NCI-H460 (cell line): ENCODE results near the gene LMO4. TPM values are rescaled to one million over a fixed set of nuclear protein-coding genes. Genes with fewer than 3 reads are reported as not detected.
A peak's percentile ranks its signal among the peaks of the same experiment; 100 is the strongest.

Source experiments
- DNase-seq: peaks from one replicate; pipeline ENCODE4 v3.0.0-alpha.2; 2016; ENCODE audit warnings: low read depth; ENCODE audit errors: extremely low read depth
- polyA plus RNA-seq: library from polyadenylated mRNA; depleted of rRNA; stranded (reverse); fragments of >200 nt; gene quantifications from 2 replicates; pipeline ENCODE4 v1.2.3, GENCODE V29; 2014; cell fraction: nucleus; rRNA removed
- total RNA-seq: library from RNA; depleted of rRNA; stranded (reverse); fragments of >200 nt; shearing (Covaris generic); gene quantifications from 2 replicates; pipeline ENCODE4 v1.2.3, GENCODE V29; 2014; rRNA removed

LMO4 gene, protein sequence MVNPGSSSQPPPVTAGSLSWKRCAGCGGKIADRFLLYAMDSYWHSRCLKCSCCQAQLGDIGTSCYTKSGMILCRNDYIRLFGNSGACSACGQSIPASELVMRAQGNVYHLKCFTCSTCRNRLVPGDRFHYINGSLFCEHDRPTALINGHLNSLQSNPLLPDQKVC
- total RNA-seq: 38.6 and 39.9 TPM in 2 replicates
- 23.2 and 30.8 TPM in 2 replicates for polyA plus RNA-seq

DNA sequence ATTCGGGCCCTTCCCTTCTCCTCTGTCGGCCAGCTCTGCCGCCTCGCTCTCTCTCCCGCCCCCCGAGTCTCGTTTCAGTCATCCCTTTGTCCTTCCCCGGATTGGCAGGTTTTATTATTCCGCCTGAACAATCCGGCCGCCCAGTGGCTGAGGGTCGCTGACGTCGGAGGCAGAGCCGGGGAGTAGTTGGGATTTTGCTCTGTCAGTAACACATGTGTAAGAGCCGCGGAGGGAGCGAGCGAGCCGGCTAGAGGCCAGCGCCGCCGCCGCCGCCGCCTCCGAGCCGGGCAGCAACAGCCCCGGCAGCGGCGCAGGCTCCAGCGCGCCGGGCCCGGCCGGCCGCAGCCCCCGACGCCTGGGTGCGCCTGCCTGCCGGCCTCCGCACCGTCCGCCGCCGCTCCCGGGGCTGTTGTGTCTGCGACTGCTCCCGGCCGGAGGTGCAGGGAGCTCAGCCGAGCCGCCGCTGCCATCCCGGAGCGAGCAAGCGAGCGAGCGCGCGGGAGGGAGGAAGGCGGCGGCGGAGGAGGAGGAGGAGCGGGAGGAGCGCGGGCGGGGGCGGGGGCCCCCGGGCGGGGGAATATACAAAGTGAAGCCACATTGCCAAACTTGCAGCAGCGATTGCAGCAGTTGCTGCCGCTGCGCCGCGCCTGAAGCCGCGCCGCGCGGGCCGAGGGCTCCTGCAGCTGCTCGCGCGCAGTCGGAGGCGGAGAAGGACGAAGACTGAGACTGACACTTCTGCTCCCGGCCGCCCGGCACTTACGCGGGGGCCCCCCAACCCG is at the start of gene LMO4:
LMO4 (plus strand) TSS at position 609 of the 779 bp plus-strand sequence. CDS start 3,136 bp downstream, outside the sequence.
- DNase-seq: peak; percentile 93

DNA sequence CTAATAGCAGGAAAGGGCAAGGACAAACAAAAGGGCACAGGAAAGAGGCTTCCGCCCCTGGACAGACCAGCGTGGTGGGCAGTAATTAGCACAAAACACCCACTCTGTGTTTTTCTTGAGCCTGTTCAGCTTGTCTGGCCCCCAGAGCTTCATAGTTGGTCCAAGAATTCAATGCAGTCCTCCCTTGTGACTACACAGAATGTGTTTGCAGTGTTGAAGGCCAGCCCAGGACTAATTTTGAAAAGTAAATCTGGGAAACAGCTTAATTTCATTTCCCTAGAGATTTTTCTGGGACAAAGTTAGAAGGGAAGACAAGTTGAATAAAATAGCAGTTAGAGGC is 49.2 kb upstream of the LMO4 start:
- no peak for DNase-seq

DNA sequence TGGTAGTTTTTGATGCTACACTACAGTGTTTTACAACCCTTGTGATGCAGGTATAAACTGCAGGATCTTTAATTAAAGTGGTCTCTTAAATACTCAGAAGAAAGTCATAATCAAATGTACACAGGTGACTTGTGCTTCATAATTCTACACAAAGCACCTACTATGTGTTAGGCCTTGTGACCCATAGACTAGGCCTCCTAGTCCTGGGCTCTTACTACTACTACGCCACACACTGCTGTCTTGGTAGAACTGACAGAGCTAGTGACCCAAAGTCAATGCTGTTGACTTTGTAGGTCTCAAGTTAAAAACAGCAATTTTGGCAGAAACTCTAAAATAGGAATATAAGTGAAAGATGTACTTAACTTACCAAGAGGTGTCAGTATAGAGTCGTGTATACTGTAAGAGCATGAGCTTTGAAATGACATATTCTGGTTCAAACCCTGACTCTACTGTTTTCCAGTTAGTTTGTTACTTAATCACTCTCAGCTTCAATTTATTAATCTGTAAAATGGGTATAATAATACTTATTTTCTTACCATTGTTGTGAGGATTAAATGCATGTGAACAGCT is 48.6 kb upstream of the LMO4 start:
- DNase-seq: no peak

DNA sequence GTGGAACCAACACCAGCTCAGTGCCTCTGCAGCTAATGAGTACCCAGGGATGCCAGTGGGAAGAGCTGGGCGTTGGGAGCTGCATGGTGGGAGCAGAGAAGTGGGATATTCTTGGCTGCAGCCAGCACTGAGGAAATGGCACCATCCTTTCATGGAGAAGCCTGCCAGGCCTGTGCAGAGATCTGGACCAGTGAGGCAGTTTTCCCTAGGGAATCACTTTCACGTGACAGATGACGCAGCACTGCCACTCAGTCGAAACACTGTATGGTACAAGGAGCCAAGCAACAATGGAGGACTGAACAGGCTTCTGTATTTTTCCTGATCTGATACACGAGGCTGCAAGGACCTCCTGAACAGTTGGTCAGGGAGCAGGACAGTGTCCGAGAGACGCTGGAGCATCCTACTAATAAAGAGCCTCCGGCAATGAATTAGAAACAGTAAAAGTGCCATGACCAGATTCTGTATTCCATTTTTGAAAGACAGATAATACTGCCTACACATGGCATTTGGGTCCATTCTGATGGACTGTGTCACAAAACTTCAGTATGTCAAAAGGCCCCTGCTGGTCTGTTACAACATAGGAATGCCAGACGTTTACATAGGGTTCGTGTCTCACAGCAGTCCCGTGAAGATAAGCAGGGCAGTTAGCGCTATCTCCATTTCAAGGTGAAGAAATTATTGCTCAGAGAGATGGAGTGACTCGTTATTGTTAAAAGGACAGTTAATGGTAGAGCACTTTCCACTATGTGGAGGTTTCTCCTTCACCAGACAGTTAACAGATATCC is 44.0 kb upstream of the LMO4 start:
- DNase-seq: no peak

DNA sequence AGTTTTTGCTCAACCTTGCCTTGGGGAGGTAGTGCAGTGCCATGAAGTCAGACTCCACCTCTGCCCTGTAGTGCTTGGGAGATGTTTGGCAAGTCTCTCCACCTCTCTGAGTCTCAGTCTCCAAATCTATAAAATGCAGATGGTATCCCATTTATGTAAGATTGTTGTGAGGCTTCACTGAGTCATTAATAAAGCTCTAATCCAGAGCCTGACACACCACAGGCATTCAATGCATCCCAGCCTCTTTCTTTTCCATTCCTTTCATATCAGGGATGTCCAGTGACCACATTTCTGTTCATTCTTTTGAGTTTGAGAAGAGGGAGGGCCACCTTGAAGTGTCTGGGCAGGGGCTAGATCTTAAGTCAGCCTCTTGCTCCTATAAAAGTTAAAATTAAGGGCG is 37.6 kb upstream of the LMO4 start:
- DNase-seq: no peak

DNA sequence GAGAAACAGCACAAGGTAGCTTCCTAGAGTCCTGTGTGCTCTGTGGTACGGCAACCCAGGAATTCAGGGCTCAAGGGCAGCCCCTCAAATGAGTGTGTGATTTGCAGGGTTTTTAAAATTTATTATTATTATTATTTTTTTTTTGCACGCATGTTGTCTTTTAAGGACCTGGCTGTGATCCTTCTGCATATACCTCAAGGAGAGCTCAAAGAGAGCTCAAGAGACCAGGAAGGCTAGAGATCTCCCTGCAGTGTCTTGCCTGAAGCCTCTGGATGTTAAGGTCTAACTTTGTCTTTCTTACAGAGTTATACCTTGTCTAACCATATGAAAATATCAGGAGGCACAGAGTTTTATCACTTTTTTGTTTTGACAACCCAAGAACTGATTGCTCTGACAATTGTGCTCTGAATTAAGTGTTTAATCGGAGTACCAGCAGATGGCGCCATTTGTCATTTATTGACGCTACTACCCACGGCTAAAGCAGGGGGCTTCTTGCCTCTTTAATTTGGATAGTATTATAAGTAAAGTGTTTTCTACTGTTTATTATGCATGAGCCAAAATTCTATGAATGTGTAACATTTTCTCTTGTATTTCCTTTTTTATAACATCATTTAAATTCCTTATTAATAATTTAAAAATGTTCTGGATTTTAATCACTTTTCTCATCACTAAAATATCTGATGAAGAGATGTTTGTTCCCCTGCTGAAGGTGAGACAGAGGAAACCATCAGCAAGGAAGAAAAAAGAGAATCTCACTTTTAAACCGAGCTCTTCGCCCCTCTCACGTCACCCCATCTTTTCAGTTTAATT is 35.8 kb upstream of the LMO4 start:
- DNase-seq: peak; percentile 44

DNA sequence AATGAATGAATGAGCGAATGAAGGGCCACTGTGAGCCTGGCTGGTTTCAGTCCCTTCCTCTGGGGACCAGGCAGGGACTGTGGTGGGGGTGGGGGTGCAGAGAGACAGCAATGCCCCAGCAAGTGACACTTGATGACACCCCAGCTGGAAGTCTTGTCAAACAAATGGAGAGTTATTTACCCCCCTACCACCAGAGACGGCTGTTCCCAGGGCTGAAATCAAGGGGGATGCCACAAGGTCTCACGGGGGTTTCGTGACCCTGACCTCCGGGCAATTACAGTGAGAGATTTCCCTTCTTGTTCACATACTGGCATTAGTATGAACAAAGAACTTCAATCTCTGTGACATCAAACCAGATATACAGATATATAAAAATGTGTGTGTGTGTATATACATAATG is 34.0 kb upstream of the LMO4 start:
- no peak for DNase-seq

DNA sequence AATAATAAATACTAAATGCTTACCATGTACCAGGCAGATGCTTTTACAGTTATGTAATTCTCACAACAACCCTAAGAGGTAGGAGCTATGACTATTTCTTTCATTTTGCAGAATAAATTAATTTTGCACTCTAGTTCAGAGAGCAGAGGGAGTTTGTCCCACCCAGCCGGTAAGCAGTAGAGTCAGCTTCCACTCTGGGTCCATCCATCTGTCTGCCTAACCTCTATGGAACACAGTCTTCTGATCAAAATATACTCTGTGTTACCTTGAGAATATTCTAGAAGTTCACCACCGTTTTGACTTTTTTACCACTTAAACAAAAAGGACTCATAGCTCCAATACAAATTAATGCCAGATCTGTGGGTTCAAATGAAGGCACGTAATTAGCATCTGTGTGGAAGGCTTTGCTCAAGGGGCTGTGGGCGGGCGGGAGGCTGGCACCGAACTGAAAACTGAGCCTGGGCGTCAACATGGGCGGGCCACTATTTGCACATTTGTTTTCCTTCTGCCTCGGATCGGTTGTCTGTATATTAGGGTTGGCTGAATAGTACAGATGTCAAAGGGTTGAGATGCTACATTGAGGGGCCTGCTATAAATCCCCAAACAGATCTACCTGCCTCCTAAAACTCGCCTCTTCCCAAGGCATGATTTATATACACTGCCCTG is 33.1 kb upstream of the LMO4 start:
- no peak for DNase-seq

DNA sequence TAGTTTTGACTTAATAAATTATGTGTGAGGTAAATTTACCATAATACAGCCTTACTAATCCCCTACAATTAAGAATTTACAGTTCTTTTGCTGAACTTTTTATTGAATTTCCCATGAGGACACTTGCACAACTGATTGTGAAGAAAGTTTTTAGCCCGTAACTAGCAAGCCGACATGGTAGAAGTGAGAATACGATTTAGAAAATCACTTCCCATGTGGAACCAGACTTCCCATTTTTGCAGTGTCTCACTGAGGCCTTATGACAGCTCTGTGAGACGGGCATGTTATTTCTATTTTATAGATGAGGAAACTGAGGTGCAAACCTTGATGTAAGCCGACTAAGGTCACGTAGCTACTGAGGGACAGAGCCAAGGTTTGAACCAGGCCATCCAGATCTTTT is 32.5 kb upstream of the LMO4 start:
- no peak for DNase-seq

DNA sequence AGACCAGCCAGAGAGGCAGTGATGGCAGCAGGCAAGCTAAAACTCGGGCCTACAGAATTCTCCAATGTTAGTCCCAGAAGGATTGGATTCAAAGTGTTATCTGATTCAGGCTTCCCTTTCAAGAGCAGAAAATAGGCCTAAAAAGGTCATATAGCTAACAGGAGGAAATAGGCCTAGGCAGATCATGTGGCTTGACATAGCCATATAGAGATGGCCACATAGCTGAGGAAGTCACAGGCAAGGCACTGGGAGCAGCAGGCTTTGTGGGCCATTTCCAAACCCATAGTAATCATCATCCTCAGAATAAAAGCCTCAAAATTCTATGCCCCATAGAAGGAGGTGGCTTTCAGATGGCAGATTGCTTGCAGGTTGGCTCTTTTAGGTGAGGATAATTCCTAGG is 29.0 kb upstream of the LMO4 start:
- no peak for DNase-seq

DNA sequence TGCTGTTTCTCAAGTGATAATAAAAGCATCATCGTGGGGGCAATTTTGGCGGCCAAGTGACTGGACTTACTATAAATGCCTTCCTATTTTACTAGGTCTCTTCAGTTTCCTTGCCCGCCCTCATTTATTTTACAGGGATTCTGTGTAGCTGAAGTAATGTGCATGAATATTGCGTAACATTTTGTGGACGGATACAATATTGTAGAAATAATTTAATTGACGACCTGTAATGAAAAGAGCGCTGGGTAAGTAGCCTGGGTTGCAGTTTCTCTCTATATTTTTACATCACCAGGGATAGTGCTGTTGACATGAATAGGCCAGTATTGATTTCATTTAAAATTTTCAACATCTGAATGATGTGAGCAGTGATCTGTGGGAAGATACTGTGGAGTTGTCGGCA is 28.1 kb upstream of the LMO4 start:
- no peak for DNase-seq

DNA sequence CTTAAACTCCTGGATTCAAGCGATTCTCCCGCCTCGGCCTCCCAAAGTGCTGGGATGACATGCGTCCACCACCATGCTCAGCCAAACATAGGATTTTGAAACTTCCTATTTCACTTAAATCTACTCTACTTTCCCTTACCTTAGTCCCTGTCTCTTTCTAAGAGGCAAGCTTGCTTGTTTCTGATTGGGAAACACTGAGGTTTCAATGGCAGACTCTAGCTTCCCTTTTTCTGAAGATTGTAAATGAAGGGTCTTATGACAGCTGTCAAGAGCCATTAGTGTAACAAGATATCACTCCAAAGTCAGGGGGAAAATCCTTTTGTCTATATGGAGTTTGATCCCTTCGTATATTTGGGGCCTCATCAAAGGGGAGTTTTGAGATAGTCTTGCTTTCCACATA is 23.5 kb upstream of the LMO4 start:
- no peak for DNase-seq

DNA sequence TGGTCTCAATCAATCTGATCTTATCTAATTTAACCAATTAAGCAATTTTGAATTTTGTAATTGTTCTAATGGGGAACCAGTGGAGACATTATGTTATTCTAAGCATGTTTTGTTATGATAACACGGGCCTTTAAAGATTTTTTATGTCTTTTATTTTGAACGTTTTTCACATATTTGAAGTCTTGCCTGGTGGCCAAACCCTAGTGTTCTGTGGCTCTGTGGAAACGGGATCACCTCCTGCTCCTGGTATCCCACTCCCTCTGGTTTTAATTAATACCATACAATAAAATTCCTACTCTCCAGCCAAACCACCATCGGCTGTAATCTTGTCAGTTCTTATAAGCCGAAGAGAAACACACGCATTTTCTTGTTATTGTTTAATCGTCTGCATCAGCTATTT is 22.9 kb upstream of the LMO4 start:
- DNase-seq: no peak

DNA sequence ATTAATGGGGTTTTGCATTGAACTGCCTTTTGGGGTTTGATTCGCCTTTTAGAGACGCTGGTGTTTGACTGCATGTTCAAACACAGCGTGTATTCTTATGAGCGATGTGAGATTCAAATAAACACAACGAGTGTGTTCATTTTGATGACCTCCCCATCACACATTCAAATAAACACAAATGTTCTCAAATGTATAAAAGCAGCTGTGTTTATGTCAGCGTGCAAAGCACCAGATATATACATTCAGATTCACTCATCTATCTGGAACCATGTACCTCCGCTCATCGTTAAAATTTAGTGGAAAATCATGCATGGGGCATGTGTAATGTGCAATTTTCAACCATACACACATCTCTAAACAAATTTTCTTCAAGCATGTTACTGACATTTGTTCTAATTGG is 21.4 kb upstream of the LMO4 start:
- DNase-seq: no peak

DNA sequence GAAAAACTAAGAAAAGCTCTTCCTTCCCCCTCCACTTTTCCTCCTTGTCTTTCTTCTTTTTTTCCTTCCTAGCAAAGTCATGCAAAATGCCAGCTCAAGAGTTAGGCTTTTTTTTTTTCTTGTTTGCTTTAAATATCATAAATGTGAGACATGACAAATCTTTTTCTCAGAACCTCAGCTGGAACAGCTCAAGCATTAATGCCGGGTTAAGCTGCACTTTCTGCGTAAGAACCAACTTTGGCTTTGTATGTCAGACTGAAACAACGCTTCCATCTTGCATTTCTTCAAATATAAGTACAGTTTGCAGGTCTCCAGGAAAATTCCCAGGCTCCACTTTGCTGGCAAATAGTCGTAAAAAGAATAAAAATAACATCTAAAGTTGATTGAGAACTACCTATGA is 20.7 kb upstream of the LMO4 start:
- no peak for DNase-seq

DNA sequence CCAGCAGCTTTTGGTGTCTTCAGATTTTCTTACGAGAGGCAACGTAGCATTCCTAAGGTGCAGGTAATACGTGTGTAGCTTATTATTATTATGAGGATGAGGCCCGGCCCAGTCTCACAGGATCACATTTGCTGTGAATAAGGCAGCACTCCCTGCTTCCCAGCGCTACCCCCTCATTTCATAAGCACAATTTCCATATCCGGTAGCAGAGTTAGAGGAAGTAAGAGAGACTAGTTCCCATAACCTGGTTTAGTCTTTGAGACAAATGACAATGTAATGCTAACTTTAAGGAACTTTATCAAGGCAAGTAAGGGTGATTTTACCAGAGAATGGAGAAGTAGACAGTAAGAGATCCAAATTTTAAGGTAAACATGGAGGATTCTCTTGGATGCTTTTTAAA is 14.6 kb upstream of the LMO4 start:
- no peak for DNase-seq

DNA sequence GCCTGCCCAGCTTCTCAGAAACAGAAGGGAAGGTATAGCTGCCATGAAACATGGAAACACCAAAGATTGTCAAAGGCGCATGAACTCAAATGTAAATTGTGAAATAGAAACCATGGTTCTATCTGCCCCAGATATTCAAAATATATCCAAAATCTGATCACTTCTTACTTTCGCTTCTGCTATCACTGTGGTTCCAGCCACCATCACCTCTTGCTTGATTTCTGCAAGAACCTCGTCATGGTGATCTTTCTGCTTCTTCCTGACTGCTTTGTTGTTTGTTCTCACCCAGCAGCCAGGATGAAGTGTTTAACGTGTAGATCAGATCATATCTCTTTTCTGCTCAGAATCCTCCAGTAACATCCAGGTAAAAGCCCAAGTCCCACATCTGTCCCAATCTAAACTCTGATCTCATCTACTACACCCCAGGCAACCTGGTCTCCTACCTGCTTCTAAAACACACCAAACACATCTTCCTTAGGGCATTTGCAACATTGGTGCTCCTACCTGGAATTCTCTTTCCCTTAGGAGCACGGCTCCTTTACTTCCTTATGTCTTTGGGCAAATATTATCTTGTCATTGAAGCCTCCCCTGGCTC is 10.5 kb upstream of the LMO4 start:
- DNase-seq: no peak

DNA sequence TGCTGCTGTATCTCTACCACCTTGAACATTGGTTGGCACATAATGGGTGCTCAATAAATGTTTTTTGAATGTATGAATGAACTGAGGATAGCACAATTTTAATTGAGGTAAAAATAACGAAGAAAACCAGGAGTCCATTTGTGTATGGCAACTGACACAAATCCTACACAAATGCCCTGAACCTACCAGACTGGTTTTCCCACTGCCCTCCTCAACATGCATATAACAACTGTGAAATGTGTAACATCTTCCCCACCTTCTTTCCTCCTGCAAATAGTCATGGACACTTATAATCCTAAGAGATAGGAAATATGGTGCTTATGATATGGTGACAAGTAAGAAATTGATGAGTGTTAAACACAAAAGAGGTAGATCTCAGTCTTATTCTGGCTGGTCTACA is 9.9 kb upstream of the LMO4 start:
- no peak for DNase-seq

DNA sequence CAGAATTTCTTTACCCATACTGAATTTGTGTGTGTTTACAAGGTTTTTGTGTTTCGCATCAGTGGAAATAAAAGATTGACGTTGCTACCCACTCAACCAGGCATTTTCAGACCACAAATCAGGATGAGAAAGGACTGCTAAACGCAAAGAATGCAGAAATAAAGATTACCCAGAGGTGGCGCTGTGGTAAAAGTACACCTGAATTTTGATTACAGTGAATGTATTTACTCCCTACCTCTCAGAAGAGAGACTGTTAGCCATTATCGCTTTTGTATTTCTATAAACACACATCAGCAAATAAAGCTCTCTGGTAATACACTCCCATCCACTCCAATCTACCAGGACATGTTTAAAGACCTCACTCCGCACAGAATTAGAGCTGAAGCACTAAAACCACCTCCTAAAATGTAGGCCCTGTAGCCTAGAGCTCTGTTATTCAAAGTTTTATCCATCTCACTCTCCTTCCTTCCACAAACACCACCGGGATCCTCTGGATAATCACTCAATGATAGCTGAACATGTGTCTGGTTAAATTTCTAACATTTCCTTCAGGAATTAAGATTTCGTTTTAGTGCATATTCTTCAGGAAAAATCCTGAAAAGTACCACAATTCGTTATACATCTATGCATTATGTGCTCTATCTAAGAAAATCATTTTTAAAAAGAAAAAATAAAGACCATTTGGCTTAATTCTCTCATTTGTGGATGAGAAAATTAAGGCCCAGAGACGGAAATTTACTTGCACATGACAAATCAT is 2.5 kb upstream of the LMO4 start:
- DNase-seq: peak; percentile 48
